ENCODE measurements around the gene METTL16.

DNA sequence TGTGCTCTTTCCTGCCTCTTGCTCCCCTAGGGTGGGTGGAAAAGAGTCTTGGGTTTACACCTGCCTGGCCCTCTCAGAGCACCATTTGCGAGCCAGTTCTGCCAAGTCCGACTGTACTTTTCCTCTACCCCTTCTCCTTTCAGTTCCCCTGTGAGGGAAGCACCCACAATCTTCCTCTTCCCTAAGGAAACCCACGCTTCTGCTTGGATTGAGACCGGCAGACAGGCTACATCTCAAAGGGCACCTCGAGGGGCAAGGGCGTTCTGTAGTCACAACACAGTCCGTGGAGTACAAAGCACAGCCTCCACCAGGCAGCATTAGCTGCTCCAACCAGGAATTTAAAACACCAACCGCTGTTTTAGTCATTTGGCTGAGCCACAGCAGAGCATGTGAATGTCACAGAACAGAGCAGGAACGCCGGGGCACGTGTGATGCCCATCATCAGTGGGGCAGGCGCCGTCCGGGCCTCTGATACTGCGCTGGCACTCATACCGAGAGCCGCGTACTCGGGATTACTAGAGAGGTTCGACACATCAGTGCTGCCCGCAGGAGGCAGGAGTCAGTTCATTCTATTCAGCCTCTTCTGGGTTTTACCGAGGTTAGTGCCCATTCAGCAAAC lies 97.1 kb downstream of the METTL16 start:
- TF ChIP-seq, protein P1, sequence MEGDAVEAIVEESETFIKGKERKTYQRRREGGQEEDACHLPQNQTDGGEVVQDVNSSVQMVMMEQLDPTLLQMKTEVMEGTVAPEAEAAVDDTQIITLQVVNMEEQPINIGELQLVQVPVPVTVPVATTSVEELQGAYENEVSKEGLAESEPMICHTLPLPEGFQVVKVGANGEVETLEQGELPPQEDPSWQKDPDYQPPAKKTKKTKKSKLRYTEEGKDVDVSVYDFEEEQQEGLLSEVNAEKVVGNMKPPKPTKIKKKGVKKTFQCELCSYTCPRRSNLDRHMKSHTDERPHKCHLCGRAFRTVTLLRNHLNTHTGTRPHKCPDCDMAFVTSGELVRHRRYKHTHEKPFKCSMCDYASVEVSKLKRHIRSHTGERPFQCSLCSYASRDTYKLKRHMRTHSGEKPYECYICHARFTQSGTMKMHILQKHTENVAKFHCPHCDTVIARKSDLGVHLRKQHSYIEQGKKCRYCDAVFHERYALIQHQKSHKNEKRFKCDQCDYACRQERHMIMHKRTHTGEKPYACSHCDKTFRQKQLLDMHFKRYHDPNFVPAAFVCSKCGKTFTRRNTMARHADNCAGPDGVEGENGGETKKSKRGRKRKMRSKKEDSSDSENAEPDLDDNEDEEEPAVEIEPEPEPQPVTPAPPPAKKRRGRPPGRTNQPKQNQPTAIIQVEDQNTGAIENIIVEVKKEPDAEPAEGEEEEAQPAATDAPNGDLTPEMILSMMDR (IDR thresholded peaks at IDR 0.05), result no peak
- TF ChIP-seq EZH2 (IDR thresholded peaks at IDR 0.05; ENCODE audit: borderline replicate concordance, insufficient read depth, low read depth, low read length, poor library complexity, severe bottlenecking), result no peak

Measured in B cell (primary cell).